NOMO-1 treated with DMSO at 0.1 percent for 48 hours (cell line): Measurements from ENCODE around the gene SEMA4D.
"Not testable (repeated sequence)": the region's sequence is repeated elsewhere in the genome, so short reads cannot be mapped to it uniquely, and the experiment has no call there.

Source experiments
- DNase-seq: peaks from one replicate; lab custom pipeline; 2025; ENCODE audit not compliant: unreplicated experiment; lab: John Stamatoyannopoulos, UW

Gene SEMA4D

DNA sequence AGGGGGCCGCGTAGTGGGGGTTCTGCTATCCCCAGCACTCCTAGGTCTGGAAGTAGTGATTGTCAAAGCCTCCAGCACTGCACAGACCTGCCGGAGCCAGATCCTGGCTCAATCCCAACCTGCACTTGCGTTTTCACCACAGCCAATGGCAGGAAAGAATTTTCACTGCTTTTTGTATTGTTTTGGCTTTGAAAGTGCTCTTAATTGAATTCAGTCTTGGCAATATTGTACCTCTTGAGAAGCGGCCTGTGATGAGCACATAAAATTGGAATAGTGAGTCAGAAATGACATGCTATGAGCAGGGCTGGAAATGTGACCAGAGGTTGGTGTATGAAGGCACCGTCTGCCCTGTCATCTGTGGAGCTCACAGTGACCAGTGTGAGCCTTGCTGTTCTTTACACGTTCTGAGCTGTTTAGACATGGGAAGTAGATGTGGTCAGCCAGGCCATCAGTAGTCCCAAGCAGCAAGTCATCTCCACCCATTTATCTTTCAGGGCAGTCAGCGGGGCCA, 138.1 kb downstream of the SEMA4D start:
- no peak for DNase-seq

DNA sequence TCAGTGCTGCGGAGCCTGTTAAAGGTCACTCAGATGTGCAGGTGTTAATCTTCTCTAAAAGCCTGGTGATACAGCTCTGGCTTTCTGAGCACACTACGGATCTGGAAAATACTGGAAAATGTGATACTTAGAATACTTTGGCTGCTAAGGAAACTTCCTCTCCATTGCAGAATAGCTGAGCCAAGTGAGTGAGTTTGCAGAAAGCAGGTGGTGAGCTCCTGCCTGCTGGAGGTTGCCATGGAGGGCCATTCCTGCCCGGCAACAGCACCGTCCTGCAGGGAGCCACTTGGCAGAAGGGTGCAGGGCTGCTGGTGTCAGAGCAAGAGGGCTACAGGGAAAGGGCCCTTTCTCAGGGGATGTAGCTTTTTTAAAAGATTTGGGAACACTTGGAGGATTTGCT, 138.9 kb downstream of the SEMA4D start:
- no peak for DNase-seq

DNA sequence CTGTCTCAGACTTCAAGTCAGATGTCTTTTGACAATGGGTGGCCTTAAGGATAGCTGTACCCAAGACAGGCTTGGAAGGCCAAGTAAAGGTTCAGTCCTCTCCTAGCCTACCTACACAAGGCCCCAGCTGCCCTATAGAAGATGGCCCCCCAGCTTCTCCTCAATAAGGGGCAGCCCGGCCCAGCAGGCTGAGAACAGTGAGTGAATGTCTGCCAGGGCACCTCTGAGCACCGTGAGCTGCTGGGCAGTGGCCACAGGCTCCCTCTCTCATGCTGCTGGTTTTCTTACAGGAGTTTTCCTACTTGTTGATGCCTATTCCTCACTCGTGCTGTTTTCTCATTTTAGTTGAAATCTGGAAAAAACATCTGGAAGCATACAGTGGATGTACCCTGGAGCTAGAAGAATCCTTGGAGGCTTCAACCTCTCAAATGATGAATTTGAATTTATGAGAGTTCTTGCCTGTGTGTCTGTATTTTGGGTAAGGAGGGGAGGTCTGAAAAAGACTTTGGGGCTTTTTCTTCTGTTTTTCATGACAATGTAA, 139.5 kb downstream of the SEMA4D start:
- DNase-seq: no peak

DNA sequence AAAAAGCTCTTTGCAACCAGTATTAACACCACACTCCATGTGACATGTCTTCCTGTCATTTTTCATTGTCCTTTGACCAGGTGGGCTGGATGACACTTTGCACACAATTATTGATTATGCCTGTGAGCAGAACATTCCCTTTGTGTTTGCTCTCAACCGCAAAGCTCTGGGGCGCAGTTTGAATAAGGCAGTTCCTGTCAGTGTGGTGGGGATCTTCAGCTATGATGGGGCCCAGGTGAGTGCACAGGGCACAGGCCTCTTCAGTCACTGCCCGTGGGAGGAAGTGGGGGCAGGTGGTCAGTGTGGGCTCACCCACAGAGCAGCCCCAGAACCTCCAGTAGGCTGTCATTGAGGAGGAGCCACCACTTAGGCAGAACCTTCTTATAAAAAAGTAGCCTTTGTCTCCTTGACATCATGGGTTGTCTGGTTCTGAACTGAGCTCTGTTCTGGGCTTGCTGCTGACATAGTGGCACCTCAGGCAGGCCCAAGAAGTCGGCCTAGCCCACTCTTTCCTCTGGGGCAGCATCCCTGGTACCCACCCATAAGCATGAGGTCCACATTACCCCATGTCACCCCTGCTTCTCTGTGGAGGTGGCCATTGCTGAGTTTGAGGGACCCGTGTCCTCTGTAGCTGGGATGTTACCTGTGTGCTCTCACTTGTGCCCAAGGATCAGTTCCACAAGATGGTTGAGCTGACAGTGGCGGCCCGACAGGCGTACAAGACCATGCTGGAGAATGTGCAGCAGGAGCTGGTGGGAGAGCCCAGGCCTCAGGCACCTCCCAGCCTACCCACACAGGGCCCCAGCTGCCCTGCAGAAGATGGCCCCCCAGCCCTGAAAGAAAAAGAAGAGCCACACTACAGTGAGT, 140.3 kb downstream of the SEMA4D start:
- DNase-seq: no peak

DNA sequence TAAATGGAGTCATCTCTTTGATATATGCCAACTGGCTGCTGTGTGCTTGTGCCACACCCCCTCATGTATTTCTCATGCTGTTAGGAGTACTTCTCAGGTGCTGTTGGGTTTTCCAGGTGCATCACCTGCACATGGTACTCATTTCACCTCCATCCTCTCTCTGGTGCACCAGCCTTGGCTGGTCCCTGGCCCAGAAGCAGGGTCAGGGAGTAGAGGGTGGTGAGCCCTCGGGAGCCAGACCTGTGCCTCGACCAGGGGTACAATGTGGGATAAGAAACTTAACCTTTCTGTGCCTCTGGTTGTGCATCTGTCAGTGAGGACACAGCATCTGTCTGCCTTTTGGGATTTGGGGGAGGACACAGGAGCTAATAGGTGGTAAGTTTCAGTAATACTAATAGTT, 141.1 kb downstream of the SEMA4D start:
- DNase-seq: no peak

DNA sequence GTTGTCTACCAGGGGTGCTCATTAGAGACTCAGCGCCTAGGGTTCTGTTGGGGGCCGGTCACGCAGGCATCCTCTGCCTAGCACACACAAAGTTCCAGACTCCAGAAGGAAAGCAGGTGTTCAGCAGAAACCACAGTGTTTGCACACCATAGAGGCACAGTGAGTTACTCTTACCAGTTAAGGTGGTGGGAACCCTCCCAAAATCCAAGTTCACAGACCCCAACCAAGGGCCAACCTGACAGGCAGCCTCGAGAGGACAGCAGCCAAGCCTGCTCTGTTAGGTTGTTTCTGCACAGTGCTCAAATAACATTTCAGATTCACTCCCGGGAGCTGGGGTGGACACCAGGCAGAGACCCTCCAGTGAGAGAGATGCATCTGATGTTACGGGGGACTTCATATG, 143.4 kb downstream of the SEMA4D start:
- no peak for DNase-seq

DNA sequence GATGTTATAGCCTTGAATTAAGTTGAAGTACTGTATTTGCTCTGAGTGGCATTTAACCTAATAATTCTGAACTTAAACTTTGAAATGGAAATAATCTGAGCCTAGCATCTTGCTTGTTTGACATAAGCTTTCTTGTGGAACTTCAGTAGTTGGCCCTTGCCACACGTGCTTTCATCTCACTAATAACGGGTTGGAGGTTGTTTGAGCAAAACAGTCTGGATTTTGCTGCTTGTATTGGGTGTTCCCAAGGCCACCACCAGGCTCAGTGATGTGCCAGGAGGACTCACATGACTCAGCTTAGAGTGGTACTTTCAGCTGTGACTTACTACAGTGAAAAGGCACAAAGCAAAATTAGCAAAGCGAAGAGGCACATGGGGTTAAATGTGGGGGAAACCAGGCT, 143.9 kb downstream of the SEMA4D start:
- no peak for DNase-seq

DNA sequence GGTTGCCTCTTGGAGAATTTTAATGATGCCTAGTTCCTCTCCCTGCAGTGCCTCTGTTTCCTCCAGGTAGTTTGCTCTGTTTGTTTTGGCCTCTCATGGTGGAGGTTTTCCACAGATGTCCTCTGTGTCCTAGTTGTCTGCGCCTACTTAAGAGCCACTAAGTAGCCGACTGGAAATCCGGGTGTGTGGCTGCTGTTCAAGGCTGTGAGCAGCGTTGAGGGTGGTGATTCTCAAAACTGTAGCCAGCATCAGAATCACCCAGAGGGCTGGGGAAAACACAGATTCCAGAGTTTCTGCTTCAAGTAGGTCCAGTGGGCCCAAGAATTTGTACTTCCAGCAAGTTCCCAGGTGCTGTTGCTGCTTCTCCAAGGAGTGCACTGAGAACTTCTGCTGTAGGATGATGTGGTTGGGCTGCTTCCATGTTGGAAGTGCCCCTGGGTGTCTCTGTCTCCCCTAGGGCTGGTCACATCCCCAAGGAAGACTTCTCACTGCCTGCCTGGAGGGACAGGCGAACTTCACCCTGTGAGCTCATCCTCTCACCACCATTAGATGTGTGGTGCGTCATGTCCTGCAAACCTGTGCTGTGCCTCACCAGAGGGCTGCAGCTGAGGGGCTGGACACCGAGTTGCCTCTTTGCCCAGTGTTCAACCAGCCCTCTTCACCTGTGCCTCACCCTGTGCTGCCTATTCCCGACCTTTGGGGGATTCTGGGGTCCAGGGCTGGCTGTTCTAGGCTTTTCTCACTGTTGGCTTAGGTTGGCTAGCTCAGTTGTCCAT, 144.9 kb downstream of the SEMA4D start:
- no peak for DNase-seq

DNA sequence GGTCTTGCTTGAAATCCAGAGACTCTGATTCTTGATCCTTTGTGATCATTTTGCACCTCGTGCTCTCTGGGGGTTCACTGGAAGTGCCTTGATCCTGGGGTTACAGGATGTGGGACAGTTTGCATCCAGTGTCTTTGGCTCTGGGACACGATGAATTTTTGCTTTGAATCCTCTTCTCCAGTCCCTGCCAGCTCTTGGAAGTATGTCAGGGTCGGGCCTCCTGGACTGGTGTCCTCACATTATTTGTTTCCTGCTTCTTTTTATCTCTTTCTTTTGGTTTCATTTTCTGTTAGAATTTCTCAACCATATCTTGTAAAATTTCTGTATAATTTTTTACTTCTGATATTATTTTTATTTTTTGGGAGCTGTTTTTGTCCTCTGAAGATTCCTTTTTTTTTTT, 145.5 kb downstream of the SEMA4D start:
- no peak for DNase-seq

DNA sequence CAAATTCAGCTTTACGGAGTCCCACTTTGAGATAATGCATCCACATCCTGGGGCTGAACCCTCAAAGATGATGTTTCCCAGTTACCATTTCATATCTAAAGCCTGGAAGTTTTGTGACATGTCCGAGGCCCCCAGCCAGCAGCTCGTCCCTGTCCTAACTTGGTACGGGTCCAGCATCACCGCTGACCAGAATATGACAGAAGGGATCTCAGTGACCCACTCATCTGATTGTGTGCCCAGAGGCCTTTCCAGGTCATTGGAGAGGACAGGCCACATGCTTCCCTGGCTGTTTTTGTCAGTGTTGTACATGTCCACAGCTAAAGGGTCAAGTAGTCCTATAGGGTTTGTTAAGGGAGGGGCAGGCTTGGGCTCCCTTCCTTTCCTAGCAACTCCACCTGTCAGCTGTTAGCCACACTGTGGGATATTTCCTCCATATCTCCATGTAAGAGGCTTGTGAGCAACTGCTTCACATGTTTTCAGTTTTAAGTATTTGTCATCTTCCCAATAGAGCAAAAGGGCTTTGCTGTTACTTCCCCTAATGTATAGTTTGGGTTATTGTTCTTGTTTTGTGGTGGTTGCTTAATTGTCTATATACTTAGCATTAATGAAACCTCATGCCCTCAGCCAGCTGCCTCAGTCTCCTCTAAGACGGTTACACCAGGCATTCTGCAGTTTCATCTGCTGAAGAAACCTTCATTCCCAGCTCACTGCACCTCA, 146.2 kb downstream of the SEMA4D start:
- DNase-seq: peak; percentile 24

DNA sequence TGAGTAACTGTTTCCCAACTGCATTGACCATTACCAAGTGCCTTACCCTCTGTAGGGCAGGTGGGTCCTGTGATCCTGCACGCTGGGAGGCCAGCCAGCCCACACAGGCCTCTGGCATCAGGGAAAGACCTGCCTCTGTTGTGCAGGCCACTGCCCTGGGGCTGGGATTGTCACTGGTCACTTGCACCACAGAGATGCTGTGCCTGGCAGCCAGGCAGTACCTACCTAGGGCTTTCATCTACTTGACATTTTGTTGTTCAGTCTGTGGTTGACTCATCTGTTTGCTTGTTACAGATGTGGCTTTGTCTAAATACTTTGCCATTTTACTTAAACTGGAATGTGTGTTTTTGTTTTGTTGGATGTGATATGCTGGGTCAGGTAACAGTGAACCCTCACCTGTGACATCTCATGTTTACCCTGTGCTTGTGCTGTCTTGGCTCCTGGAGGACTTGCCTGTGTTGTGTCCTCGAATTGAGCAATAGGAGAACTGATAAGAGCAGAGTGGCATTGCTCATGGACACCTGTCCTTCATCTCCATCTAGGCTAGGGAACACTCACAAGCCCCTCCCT, 146.8 kb downstream of the SEMA4D start:
- no peak for DNase-seq

DNA sequence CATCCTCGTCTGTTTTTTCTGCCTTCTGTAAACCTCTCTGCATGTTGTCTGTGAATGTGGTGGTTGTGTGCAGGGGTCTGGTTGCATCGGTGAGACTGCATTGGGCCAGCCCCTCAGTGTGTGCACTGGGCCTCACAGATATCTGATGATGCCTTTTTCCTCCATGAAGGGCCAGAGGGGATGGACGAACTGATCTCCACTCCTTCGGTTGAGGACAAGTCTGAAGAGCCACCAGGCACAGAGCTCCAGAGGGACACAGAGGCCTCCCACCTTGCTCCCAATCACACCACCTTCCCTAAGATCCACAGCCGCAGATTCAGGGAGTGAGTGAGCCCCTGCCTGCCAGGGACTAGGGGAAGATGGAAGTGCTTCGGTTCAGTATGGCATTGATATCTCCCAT, 148.3 kb downstream of the SEMA4D start:
- no peak for DNase-seq

DNA sequence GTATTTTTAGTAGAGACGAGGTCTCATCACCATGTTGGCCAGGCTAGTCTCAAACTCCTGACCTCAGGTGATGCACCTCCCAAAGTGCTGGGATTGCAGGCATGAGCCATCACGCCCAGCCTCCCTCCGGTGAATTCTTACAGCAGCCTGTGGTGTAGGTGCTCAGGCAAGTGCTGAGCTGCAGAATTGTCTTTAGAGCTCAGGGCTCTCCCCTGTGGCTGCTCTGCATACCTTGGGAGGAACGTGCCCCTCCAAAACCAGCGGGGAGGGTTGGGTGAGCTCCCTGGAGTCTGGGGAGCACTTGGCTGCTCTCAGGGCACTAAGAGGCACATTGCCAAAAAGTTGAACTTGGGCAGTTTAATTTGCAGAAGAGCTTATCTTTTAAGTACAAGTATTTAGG, 150.3 kb downstream of the SEMA4D start:
- DNase-seq: no peak

DNA sequence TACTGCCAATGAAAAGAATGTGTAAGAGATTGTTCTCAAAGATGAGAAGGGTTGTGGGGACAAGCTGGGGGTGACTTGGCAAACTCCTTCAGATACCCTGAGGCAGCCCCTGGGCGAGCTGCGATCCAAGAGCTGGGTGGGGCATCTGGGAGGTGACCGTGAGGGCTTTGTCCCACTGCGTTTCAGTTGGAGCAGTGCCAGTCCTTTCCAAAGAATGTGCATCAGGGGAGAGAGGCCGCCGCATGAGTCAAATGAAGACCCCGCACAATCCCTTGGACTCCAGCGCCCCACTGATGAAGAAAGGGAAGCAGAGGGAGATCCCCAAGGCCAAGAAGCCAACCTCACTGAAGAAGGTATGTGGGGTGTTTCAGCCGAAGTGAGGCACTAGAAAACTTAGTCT, 151.2 kb downstream of the SEMA4D start:
- DNase-seq: no peak

DNA sequence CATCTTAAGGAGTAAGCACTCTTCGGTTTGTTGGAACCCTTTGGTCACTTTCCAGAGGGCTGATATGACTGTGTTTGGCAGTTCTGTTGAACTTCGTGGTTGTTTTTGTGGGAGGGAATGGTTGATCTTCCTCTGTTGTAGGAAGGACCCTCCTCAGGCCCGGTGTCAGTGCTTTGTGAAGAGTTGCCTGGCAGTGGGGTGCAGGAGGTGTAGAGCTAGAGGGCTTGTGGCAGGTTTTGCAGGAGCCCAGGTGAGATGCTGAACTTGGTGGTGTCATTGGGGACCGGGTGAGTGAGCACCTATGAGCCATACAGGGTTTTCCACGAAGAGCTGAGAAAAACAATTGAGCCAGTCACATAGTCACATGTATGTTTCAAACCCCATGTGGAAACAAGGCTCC, 152.4 kb downstream of the SEMA4D start:
- no peak for DNase-seq

DNA sequence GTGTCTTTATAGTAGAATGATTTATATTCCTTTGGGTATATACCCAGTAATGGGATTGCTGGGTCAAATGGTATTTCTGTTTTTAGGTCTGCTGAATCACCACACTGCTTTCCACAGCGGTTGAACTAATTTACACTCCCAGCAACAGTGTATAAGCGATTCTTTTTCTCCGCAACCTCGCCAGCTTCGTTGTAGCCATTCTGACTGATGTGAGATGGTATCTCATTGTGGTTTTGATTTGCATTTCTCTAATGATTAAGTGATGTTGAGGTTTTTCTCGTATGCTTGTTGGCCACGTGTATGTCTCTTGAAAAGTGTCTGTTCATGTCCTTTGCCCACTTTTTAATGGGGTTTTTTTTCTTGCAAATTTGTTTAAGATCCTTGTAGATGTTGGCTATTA, 154.1 kb downstream of the SEMA4D start:
- not testable (repeated sequence) for DNase-seq

DNA sequence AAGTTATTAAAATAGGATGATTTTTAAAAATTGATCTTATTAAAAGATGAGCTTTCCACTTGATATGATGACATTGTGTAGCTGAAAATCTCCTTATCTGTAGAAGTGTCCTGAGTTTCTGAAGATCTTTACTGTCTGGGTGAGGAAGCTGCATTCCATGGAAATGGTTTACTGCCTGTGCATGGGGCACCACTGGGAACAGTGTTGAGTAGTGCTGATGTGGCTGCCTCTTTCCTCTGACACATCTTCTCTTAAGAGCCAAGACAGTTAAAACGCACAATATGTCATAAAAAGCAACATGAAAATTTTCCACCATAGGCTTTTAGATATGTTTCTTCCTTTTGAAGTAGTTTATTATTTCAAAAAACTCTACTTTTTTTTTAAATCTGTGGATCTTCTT, 155.0 kb downstream of the SEMA4D start:
- no peak for DNase-seq

DNA sequence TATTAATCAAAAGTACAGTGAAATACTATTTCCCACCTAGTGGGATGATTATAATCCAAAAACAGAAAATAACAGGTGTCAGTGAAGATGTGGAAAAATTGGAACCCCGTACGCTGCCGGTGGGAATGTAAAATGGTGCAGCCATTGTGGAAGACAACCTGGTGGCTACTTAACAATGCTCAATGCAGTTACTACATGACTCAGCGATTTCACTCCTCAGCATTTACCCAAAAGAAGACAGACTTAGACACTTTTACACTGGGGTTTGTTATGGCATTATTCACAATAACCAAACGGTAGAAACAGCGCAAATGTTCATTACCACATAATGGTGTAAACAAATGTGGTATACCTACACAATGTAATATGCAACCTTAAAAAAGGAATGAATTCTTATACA, 155.7 kb downstream of the SEMA4D start:
- no peak for DNase-seq

DNA sequence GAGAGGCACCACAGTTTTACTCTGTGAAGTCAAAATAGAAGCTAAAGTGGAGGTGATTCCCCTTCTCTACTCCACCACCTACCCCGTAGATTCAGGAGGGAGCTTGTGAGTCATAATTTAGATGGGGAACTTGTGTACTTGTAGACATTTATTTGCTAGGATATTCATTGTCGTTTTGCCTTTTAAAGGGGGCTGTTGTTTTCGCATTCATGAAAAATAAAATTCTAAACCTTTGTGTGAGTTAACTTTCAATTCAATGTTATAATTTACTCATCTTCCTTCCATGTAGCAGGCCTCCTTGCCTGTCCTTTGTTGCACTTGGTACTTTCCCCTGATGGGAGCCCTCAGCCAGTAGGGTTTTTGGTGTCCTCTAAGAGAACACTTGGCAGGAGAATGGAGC, 157.6 kb downstream of the SEMA4D start:
- DNase-seq: no peak

DNA sequence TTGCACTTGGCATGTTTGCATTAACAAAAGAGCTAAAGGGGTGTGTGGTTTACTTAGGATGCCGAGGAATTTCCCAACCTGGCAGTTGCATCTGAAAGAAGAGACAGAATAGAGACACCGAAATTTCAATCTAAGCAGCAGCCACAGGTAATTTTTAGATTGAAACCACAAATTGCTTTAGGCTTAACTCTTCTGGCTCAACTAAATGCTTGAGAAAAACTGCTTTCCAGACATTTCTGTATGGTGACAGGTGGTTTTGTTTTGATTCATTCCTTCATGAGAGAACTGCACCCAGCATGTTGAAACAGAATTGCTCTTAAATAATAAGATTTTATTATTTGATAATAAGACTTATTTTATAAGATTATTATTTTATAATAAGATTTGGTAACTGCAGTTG, 158.1 kb downstream of the SEMA4D start:
- no peak for DNase-seq

DNA sequence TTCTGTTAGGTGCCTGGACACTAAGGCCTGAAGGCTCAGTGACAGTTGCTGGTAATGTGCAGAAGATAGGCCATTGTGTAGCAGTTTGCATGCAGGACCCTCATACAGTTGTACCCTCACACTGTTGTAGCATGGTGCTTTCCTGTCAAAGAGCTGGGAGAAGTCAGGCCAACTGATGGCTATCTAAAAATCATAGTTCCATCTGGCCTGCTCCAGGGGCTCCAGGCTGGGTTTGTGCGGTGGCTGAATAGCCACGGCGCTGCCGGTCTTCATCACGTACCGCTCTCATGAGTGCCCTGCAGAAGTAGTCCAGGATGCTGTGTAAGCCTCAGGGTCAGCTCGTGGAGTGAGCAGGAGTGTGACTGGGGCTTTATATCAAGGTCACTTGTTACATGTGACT, 167.4 kb downstream of the SEMA4D start:
- no peak for DNase-seq
